Loucy (cell line): ENCODE results near the gene HEBP2.

Source experiments
- CTCF ChIP-seq: fragments of 200-600 bp; sonication (generic); conservative IDR thresholded peaks from 2 replicates; pipeline ENCODE4 v1.5.1; 2014; ENCODE audit warnings: mild to moderate bottlenecking, antibody characterized with exemption, low read length
- EZH2phosphoT487 ChIP-seq: fragments of 200-600 bp; IDR thresholded peaks from 2 replicates; pipeline ENCODE4 v1.6.1; 2018; ENCODE audit warnings: antibody characterized with exemption, mild to moderate bottlenecking, moderate library complexity, borderline replicate concordance

- peak; percentile 55 for TF ChIP-seq CTCF
- TF ChIP-seq EZH2phosphoT487 = no peak
Observed at GRCh38 chr6:138372711-138373463, 31.1 kb upstream of the HEBP2 start.
